ENCODE data around the gene IFITM2. TPM values are rescaled to one million over a fixed set of nuclear protein-coding genes. Genes with fewer than 3 reads are reported as not detected.

IFITM2 gene
- total and polyA plus RNA-seq, 2 experiments from 2014 or later, result 59.2 to 504 TPM

GRCh38 chr11:357582-357981 lies 50.0 kb downstream of the IFITM2 start:
- no peaks in the 10 kb centered on the region for H3K79me2 ChIP-seq
- H3K4me2 ChIP-seq, result no peak overlapping the region
- no peaks in the 10 kb centered on the region for H3K27me3 ChIP-seq
- no peaks in the 10 kb centered on the region for H4K20me1 ChIP-seq (ENCODE audit: insufficient read depth, poor library complexity, severe bottlenecking)
- H3K4me3 ChIP-seq, result no peak overlapping the region
- H3K4me1 ChIP-seq (ENCODE audit: insufficient read depth), result peaks cover 23% of the 10 kb centered on the region
- DNase-seq (ENCODE audit: low spot score), result no peak
- WGBS (ENCODE audit: low lambda C conversion rate, missing lambda C conversion rate), result 98% methylated on average over 4 of the region's 4 CpGs
- no peaks in the 10 kb centered on the region for H3K9me3 ChIP-seq (ENCODE audit: low read depth)
- no peaks in the 10 kb centered on the region for H3K9me2 ChIP-seq (replicated peaks; ENCODE audit: insufficient read depth)
- H3K27ac ChIP-seq, result no peak overlapping the region
- H3K36me3 ChIP-seq (replicated peaks; ENCODE audit: insufficient read depth, low read depth), result no peaks in the 10 kb centered on the region
- TF ChIP-seq CTCF (IDR thresholded peaks at IDR 0.05; ENCODE audit: poor library complexity), result no peak
- TF ChIP-seq EZH2phosphoT487 (IDR thresholded peaks at IDR 0.05; ENCODE audit: low read depth, severe bottlenecking, unreplicated experiment), result no peak
- no peak overlapping the region for H2AFZ ChIP-seq

- Histone ChIP-seq H3K4me2 (no peak overlapping the region), H3K4me3 (no peak overlapping the region), H2AFZ (no peak overlapping the region), H3K9me3 (ENCODE audit: low read depth) (no peaks in the 10 kb centered on the region), H3K9me2 (replicated peaks; ENCODE audit: insufficient read depth) (no peaks in the 10 kb centered on the region), H3K36me3 (replicated peaks; ENCODE audit: insufficient read depth, low read depth) (no peaks in the 10 kb centered on the region), H3K4me1 (ENCODE audit: insufficient read depth) (peaks cover 16% of the 10 kb centered on the region), H3K27ac (no peak overlapping the region), H4K20me1 (ENCODE audit: insufficient read depth, poor library complexity, severe bottlenecking) (no peaks in the 10 kb centered on the region), H3K79me2 (no peaks in the 10 kb centered on the region), H3K27me3 (no peaks in the 10 kb centered on the region)
- 82% methylated on average over 32 of the region's 34 CpGs for WGBS (ENCODE audit: low lambda C conversion rate, missing lambda C conversion rate)
- TF ChIP-seq CTCF (IDR thresholded peaks at IDR 0.05; ENCODE audit: poor library complexity), result no peak
- no peak for TF ChIP-seq EZH2 (IDR thresholded peaks at IDR 0.05; ENCODE audit: borderline replicate concordance)
- no peak for TF ChIP-seq EZH2phosphoT487 (IDR thresholded peaks at IDR 0.05; ENCODE audit: low read depth, severe bottlenecking, unreplicated experiment)
- DNase-seq (ENCODE audit: low spot score), result no peak
These were observed 50.6 kb downstream of the IFITM2 start for GRCh38 chr11:358129-358800.

Small RNAs within 50 kb of the gene (small RNA-seq; reads per million reads assigned to genes)
- not detected for gene AC136475.6

Other genes with a start within 250 kb of the IFITM2 start
- gene SCGB1C1, start 114.7 kb upstream of the IFITM2 start, total RNA-seq, result not detected in 2 replicates
- gene SCGB1C1, start 114.7 kb upstream of the IFITM2 start, polyA plus RNA-seq, result not detected in 2 replicates
- gene BET1L, start 100.4 kb upstream of the IFITM2 start, total RNA-seq, result 28.6 and 33.9 TPM in 2 replicates
- 70.5 and 76.6 TPM in 2 replicates for gene BET1L, start 100.4 kb upstream of the IFITM2 start, polyA plus RNA-seq
- gene RIC8A, start 100.1 kb upstream of the IFITM2 start, total RNA-seq, result 75.6 and 115 TPM in 2 replicates
- 81.0 and 82.1 TPM in 2 replicates for gene RIC8A, start 100.1 kb upstream of the IFITM2 start, polyA plus RNA-seq
- 11.2 and 15.5 TPM in 2 replicates for gene SIRT3, start 71.5 kb upstream of the IFITM2 start, total RNA-seq
- 23.4 and 27.4 TPM in 2 replicates for gene SIRT3, start 71.5 kb upstream of the IFITM2 start, polyA plus RNA-seq
- 80.8 and 91.8 TPM in 2 replicates for gene PSMD13, start 70.8 kb upstream of the IFITM2 start, total RNA-seq
- gene PSMD13, start 70.8 kb upstream of the IFITM2 start, polyA plus RNA-seq, result 125 and 146 TPM in 2 replicates
- not detected in 2 replicates for gene NLRP6, start 29.4 kb upstream of the IFITM2 start, total RNA-seq
- 1.4 TPM in 1 of 2 replicates, not detected in the other for gene NLRP6, start 29.4 kb upstream of the IFITM2 start, polyA plus RNA-seq
- gene PGGHG, start 18.7 kb upstream of the IFITM2 start, total RNA-seq, result 12.0 and 19.2 TPM in 2 replicates
- gene PGGHG, start 18.7 kb upstream of the IFITM2 start, polyA plus RNA-seq, result 27.9 and 44.0 TPM in 2 replicates
- not detected in 2 replicates for gene IFITM5, start 8.3 kb upstream of the IFITM2 start, total RNA-seq
- 0.36 TPM in 1 of 2 replicates, not detected in the other for gene IFITM5, start 8.3 kb upstream of the IFITM2 start, polyA plus RNA-seq
- 98.0 and 98.9 TPM in 2 replicates for gene IFITM1, start 6.2 kb downstream of the IFITM2 start, total RNA-seq
- 159 and 201 TPM in 2 replicates for gene IFITM1, start 6.2 kb downstream of the IFITM2 start, polyA plus RNA-seq
- gene IFITM3, start 13.0 kb downstream of the IFITM2 start, total RNA-seq, result 166 and 182 TPM in 2 replicates
- gene IFITM3, start 13.0 kb downstream of the IFITM2 start, polyA plus RNA-seq, result 2,035 and 2,121 TPM in 2 replicates
- 27.8 and 38.8 TPM in 2 replicates for gene B4GALNT4, start 61.7 kb downstream of the IFITM2 start, total RNA-seq
- 30.0 and 44.6 TPM in 2 replicates for gene B4GALNT4, start 61.7 kb downstream of the IFITM2 start, polyA plus RNA-seq
- gene PKP3, start 86.4 kb downstream of the IFITM2 start, total RNA-seq, result 55.6 and 62.1 TPM in 2 replicates
- 89.5 and 91.3 TPM in 2 replicates for gene PKP3, start 86.4 kb downstream of the IFITM2 start, polyA plus RNA-seq
- gene SIGIRR, start 107.2 kb downstream of the IFITM2 start, total RNA-seq, result 42.4 and 52.1 TPM in 2 replicates
- gene SIGIRR, start 107.2 kb downstream of the IFITM2 start, polyA plus RNA-seq, result 77.4 and 85.3 TPM in 2 replicates
- 19.5 and 21.2 TPM in 2 replicates for gene ANO9, start 134.2 kb downstream of the IFITM2 start, total RNA-seq
- 34.9 and 35.7 TPM in 2 replicates for gene ANO9, start 134.2 kb downstream of the IFITM2 start, polyA plus RNA-seq
- gene PTDSS2, start 142.5 kb downstream of the IFITM2 start, total RNA-seq, result 29.7 and 31.5 TPM in 2 replicates
- gene PTDSS2, start 142.5 kb downstream of the IFITM2 start, polyA plus RNA-seq, result 50.6 and 50.8 TPM in 2 replicates
- 87.5 and 105 TPM in 2 replicates for gene RNH1, start 199.4 kb downstream of the IFITM2 start, total RNA-seq
- gene RNH1, start 199.4 kb downstream of the IFITM2 start, polyA plus RNA-seq, result 199 and 200 TPM in 2 replicates
- gene HRAS, start 227.8 kb downstream of the IFITM2 start, total RNA-seq, result 19.3 and 28.4 TPM in 2 replicates
- 57.9 and 84.0 TPM in 2 replicates for gene HRAS, start 227.8 kb downstream of the IFITM2 start, polyA plus RNA-seq
- gene LRRC56, start 229.7 kb downstream of the IFITM2 start, total RNA-seq, result 0.64 and 1.6 TPM in 2 replicates
- 0.40 and 1.2 TPM in 2 replicates for gene LRRC56, start 229.7 kb downstream of the IFITM2 start, polyA plus RNA-seq

Data from hepatocyte (in vitro differentiated cells).